Thymus (tissue), 11 donors: ENCODE data around the gene ZNF410. TPM values are rescaled to one million over a fixed set of nuclear protein-coding genes. Genes with fewer than 3 reads are reported as not detected.
A peak's percentile ranks its signal among the peaks of the same experiment; 100 is the strongest.

Experiments
- DNase-seq, 9 donors: peaks; one replicate each; pipeline ENCODE4 v3.0.0-alpha.2; 2013; ENCODE audit warnings: low spot score in 9 of 9, low read depth in 6 of 9, missing footprints in 1 of 9
- H3K27ac ChIP-seq, 2 donors: one replicate each; pipeline ENCODE4 v1.5.1; 2013; ENCODE audit warnings: control low read depth in 1 of 2, low read depth in 1 of 2, low read length in 1 of 2, mild to moderate bottlenecking in 1 of 2, moderate library complexity in 1 of 2
- H3K27me3 ChIP-seq, 2 donors: one replicate each; pipeline ENCODE4 v1.5.1; 2013; ENCODE audit warnings: low read length in 1 of 2; ENCODE audit not compliant: control insufficient read depth in 2 of 2, insufficient read depth in 1 of 2
- H3K36me3 ChIP-seq, 2 donors: one replicate each; pipeline ENCODE4 v1.5.1; 2013; ENCODE audit warnings: low read length in 1 of 2, mild to moderate bottlenecking in 1 of 2, moderate library complexity in 1 of 2; ENCODE audit not compliant: control insufficient read depth in 2 of 2, insufficient read depth in 2 of 2
- H3K4me1 ChIP-seq, 2 donors: one replicate each; pipeline ENCODE4 v1.5.1; 2013; ENCODE audit warnings: low read length in 2 of 2; ENCODE audit not compliant: control insufficient read depth in 2 of 2, insufficient read depth in 2 of 2
- H3K4me3 ChIP-seq, 2 donors: one replicate each; pipeline ENCODE4 v1.5.1; 2013; ENCODE audit warnings: low read length in 2 of 2, control low read depth in 1 of 2, mild to moderate bottlenecking in 1 of 2
- H3K9me3 ChIP-seq, 2 donors: one replicate each; pipeline ENCODE4 v1.5.1; 2013; ENCODE audit warnings: low read length in 1 of 2, mild to moderate bottlenecking in 1 of 2; ENCODE audit not compliant: control insufficient read depth in 2 of 2, insufficient read depth in 1 of 2
- WGBS: extraction: QIAGEN DNeasy Blood & Tissue Kit; methylation state at CpG from one replicate; pipeline ENCODE4 v1.1.7; 2013; 5-methylcytosine and 5-hydroxymethylcytosine counted together
- polyA plus RNA-seq: library from polyadenylated mRNA; stranded (reverse); fragments of 200-250 nt; gene quantifications from one replicate; pipeline ENCODE4 v1.2.3, GENCODE V29; 2013
- total RNA-seq: library from RNA; stranded (reverse); fragments of 120-200 nt; gene quantifications from one replicate; pipeline ENCODE4 v1.2.4, GENCODE V29; 2013
- donor health status: healthy.

ZNF410 gene
- total and polyA plus RNA-seq, 2 donors = 45.0 to 53.4 TPM

- Histone ChIP-seq H3K4me1 (no peaks in the 10 kb centered on the region), H3K4me3 (no peak overlapping the region), H3K9me3 (no peaks in the 10 kb centered on the region), H3K36me3 (peaks cover 32 to 41% of the 10 kb centered on the region in 2 donors), H3K27me3 (no peaks in the 10 kb centered on the region), H3K27ac (no peak overlapping the region)
- DNase-seq = no peak
- WGBS = 98% methylated on average over 2 of the region's 2 CpGs
Measured at GRCh38 chr14:73935666-73936065, 49.0 kb downstream of the ZNF410 start.

GRCh38 chr14:73936548-73936947 lies 49.9 kb downstream of the ZNF410 start:
- no peak overlapping the region for H3K4me3 ChIP-seq
- no peak for DNase-seq
- H3K27ac ChIP-seq = no peak overlapping the region
- no peaks in the 10 kb centered on the region for H3K4me1 ChIP-seq
- WGBS = 98% methylated on average over 1 of the region's 1 CpG
- H3K9me3 ChIP-seq = no peaks in the 10 kb centered on the region
- H3K36me3 ChIP-seq = peaks cover 27 to 36% of the 10 kb centered on the region in 2 donors
- no peaks in the 10 kb centered on the region for H3K27me3 ChIP-seq

- Histone ChIP-seq H3K9me3 (no peaks in the 10 kb centered on the region), H3K4me3 (no peak overlapping the region), H3K27ac (no peak overlapping the region), H3K36me3 (peaks cover 23 to 31% of the 10 kb centered on the region in 2 donors), H3K4me1 (no peaks in the 10 kb centered on the region), H3K27me3 (no peaks in the 10 kb centered on the region)
- 97% methylated on average over 2 of the region's 2 CpGs for WGBS
- no peak for DNase-seq
Measured at GRCh38 chr14:73937012-73937411, 50.4 kb downstream of the ZNF410 start.

GRCh38 chr14:73942180-73942579 lies 55.5 kb downstream of the ZNF410 start:
- no peak for DNase-seq
- Histone ChIP-seq H3K9me3 (no peaks in the 10 kb centered on the region), H3K4me3 (no peak overlapping the region), H3K27me3 (no peaks in the 10 kb centered on the region), H3K4me1 (no peaks in the 10 kb centered on the region), H3K36me3 (peaks cover 13% of the 10 kb centered on the region in 2 donors), H3K27ac (no peak overlapping the region)
- 94% methylated on average over 7 of the region's 7 CpGs for WGBS

- WGBS = 72% methylated on average over 4 of the region's 4 CpGs
- no peak overlapping the region for H3K27ac ChIP-seq
Measured at GRCh38 chr14:73943083-73943482, 56.4 kb downstream of the ZNF410 start.

GRCh38 chr14:73944432-73945158 lies 57.9 kb downstream of the ZNF410 start:
- Histone ChIP-seq H3K4me1 (peaks cover 0 to 5% of the 10 kb centered on the region in 2 donors), H3K27me3 (no peaks in the 10 kb centered on the region), H3K9me3 (peaks cover 0 to under 1% of the 10 kb centered on the region in 2 donors), H3K27ac (no peak overlapping the region), H3K36me3 (peaks cover 13% of the 10 kb centered on the region in 2 donors), H3K4me3 (no peak overlapping the region)
- DNase-seq = no peak
- 97% methylated on average over 17 of the region's 17 CpGs for WGBS

More at GRCh38 chr14:73943083-73943482, 56.4 kb downstream of the ZNF410 start:
- Histone ChIP-seq H3K27me3 (no peaks in the 10 kb centered on the region), H3K4me1 (no peaks in the 10 kb centered on the region), H3K36me3 (peaks cover 13% of the 10 kb centered on the region in 2 donors), H3K4me3 (no peak overlapping the region), H3K9me3 (no peaks in the 10 kb centered on the region)
- DNase-seq = no peak

- no peak for DNase-seq
- Histone ChIP-seq H3K27me3 (no peaks in the 10 kb centered on the region), H3K9me3 (peaks cover 0 to 6% of the 10 kb centered on the region in 2 donors), H3K36me3 (peaks cover 11 to 13% of the 10 kb centered on the region in 2 donors), H3K4me3 (no peak overlapping the region), H3K4me1 (peaks cover 0 to 7% of the 10 kb centered on the region in 2 donors), H3K27ac (no peak overlapping the region)
- 95% methylated on average over 4 of the region's 4 CpGs for WGBS
Measured at GRCh38 chr14:73945159-73945670, 58.6 kb downstream of the ZNF410 start.

GRCh38 chr14:73949752-73950734 lies 63.4 kb downstream of the ZNF410 start, which contains the start of the genes COQ6 and FAM161B:
COQ6 (plus strand) TSS chr14:73950302; CDS start chr14:73950333, 31 bp downstream.
FAM161B (minus strand) TSS chr14:73950094; CDS start chr14:73950026, 68 bp downstream.
- DNase-seq = peak; percentile 77 to 97 (median 88)
- H3K27me3 ChIP-seq = no peaks in the 10 kb centered on the region
- H3K9me3 ChIP-seq = peaks cover 0 to 9% of the 10 kb centered on the region in 2 donors
- H3K36me3 ChIP-seq = peaks cover 3 to 6% of the 10 kb centered on the region in 2 donors
- H3K4me3 ChIP-seq = peak within 1 kb of the TSS; percentile 82 to 97
- WGBS = under 1% methylated on average over 70 of the region's 70 CpGs
- H3K27ac ChIP-seq = peak within 1 kb of the TSS; percentile 85 to 94
- peaks cover 3 to 13% of the 10 kb centered on the region in 2 donors for H3K4me1 ChIP-seq
